ENCODE measurements around the gene LTB.

- no peak for TF ChIP-seq POLR2AphosphoS5 (IDR thresholded peaks at IDR 0.05; ENCODE audit: low read depth, low read length)
- TF ChIP-seq MXI1 (IDR thresholded peaks at IDR 0.05; ENCODE audit: low read depth, low read length), result no peak
- TF ChIP-seq, protein P1, sequence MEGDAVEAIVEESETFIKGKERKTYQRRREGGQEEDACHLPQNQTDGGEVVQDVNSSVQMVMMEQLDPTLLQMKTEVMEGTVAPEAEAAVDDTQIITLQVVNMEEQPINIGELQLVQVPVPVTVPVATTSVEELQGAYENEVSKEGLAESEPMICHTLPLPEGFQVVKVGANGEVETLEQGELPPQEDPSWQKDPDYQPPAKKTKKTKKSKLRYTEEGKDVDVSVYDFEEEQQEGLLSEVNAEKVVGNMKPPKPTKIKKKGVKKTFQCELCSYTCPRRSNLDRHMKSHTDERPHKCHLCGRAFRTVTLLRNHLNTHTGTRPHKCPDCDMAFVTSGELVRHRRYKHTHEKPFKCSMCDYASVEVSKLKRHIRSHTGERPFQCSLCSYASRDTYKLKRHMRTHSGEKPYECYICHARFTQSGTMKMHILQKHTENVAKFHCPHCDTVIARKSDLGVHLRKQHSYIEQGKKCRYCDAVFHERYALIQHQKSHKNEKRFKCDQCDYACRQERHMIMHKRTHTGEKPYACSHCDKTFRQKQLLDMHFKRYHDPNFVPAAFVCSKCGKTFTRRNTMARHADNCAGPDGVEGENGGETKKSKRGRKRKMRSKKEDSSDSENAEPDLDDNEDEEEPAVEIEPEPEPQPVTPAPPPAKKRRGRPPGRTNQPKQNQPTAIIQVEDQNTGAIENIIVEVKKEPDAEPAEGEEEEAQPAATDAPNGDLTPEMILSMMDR (IDR thresholded peaks at IDR 0.05), result no peak
- TF ChIP-seq MAX (IDR thresholded peaks at IDR 0.05; ENCODE audit: low read depth), result no peak
- TF ChIP-seq USF1 (IDR thresholded peaks at IDR 0.05; ENCODE audit: borderline replicate concordance, low read depth), result no peak
- no peak for TF ChIP-seq TCF12 (IDR thresholded peaks at IDR 0.05)
- TF ChIP-seq REST (IDR thresholded peaks at IDR 0.05; ENCODE audit: low read depth, low read length), result no peak
- TF ChIP-seq JUND (IDR thresholded peaks at IDR 0.05), result no peak
- no peak for TF ChIP-seq EP300 (IDR thresholded peaks at IDR 0.05; ENCODE audit: borderline replicate concordance in 1 of 2, low read depth in 1 of 2, low read length in 1 of 2)
- TF ChIP-seq FOXM1 (IDR thresholded peaks at IDR 0.05; ENCODE audit: low read depth), result no peak
- TF ChIP-seq, protein P2, sequence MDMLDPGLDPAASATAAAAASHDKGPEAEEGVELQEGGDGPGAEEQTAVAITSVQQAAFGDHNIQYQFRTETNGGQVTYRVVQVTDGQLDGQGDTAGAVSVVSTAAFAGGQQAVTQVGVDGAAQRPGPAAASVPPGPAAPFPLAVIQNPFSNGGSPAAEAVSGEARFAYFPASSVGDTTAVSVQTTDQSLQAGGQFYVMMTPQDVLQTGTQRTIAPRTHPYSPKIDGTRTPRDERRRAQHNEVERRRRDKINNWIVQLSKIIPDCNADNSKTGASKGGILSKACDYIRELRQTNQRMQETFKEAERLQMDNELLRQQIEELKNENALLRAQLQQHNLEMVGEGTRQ (IDR thresholded peaks at IDR 0.05; ENCODE audit: borderline replicate concordance, low read depth, low read length), result no peak
- TF ChIP-seq SIN3A (IDR thresholded peaks at IDR 0.05; ENCODE audit: borderline replicate concordance, low read depth, low read length), result no peak
- no peak for TF ChIP-seq NRF1 (IDR thresholded peaks at IDR 0.05; ENCODE audit: low read depth, low read length)
- no peak for TF ChIP-seq RXRA (IDR thresholded peaks at IDR 0.05; ENCODE audit: borderline replicate concordance, low read depth)
Observed at GRCh38 chr6:31572041-31572911, 9.9 kb downstream of the LTB start, which contains the start of gene LTA.
